PFSK-1 (cell line): ENCODE measurements around the gene EDDM13.

Experiments used
- FOXP2 ChIP-seq: optimal IDR thresholded peaks from 2 replicates; pipeline ENCODE3; 2011; ENCODE audit warnings: borderline replicate concordance, control low read depth, inconsistent platforms; ENCODE audit not compliant: insufficient read depth; ENCODE audit errors: extremely low read length, extremely low read depth
- POLR2AphosphoS5 ChIP-seq: IDR thresholded peaks from 2 replicates; pipeline ENCODE4 v1.6.1; 2012; ENCODE audit warnings: low read depth, mild to moderate bottlenecking, control low read depth, low read length, moderate library complexity
- REST ChIP-seq, 2 experiments: IDR thresholded peaks; 2 replicates each; pipeline versions ENCODE4 v1.6.1 to v1.8.0; 2011 to 2012; ENCODE audit warnings: low read depth in 2 of 2, low read length in 2 of 2, control low read depth in 1 of 2, inconsistent platforms in 1 of 2, mild to moderate bottlenecking in 1 of 2, moderate library complexity in 1 of 2; ENCODE audit not compliant: insufficient read depth in 1 of 2
- SIN3A ChIP-seq: IDR thresholded peaks from 2 replicates; pipeline ENCODE4 v1.6.1; 2012; ENCODE audit warnings: mild to moderate bottlenecking, low read length, moderate library complexity, borderline replicate concordance; ENCODE audit not compliant: insufficient read depth
- TAF1 ChIP-seq: IDR thresholded peaks from 2 replicates; pipeline ENCODE4 v1.6.1; 2012; ENCODE audit warnings: low read length, control low read depth, borderline replicate concordance; ENCODE audit not compliant: insufficient read depth

Gene EDDM13

GRCh38 chr19:56266051-56266450 is 6.5 kb upstream of the EDDM13 start:
- TF ChIP-seq REST (IDR thresholded peaks at IDR 0.05; ENCODE audit: insufficient read depth in 1 of 2, low read depth in 2 of 2, low read length in 2 of 2) (no peak), POLR2AphosphoS5 (no peak), TAF1 (no peak), FOXP2 (no peak), SIN3A (no peak)

DNA sequence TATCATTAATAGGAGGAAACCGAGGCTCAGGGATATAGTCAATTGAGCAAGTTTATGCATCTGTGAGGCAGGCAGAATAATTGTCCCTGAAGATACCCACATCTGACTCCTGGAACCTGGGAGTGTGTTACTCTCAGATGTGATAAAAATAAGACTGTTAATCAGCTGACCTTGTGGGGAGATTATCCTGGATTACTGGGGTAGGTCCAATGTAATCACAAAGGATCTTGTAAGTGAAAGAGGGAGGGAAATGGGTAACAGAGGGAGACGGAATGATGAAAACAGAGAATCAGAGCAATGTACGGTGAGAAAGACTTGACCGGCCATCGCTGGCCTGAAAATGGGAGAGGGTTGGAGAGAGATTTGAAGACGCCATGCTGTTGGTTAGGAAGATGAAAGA is 3.2 kb upstream of the EDDM13 start:
- TF ChIP-seq REST (IDR thresholded peaks at IDR 0.05; ENCODE audit: insufficient read depth in 1 of 2, low read depth in 2 of 2, low read length in 2 of 2): no peak
- TF ChIP-seq TAF1: no peak
- no peak for TF ChIP-seq SIN3A
- no peak for TF ChIP-seq POLR2AphosphoS5
- TF ChIP-seq FOXP2: no peak

DNA sequence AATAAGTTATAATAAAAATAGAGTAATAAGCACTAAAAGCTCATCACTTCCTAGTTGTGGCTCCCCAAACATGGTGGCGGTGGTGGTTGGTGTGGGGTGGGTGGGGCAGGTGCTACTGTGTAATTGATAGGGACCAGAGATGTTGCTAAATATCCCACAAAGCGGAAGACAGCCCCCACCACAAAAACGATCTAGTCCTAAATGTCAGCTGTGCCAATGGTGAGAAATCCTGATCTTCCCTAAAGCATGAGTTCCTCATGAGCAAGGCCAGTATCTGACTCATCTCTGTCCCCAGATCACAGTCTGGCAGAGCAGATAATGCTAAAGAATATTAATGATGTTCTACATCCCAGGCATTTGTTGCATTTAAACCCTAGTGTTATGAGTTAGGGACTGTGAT is 1.9 kb upstream of the EDDM13 start:
- no peak for TF ChIP-seq REST (IDR thresholded peaks at IDR 0.05; ENCODE audit: insufficient read depth in 1 of 2, low read depth in 2 of 2, low read length in 2 of 2)
- no peak for TF ChIP-seq TAF1
- TF ChIP-seq SIN3A: no peak
- TF ChIP-seq FOXP2: no peak
- TF ChIP-seq POLR2AphosphoS5: no peak

DNA sequence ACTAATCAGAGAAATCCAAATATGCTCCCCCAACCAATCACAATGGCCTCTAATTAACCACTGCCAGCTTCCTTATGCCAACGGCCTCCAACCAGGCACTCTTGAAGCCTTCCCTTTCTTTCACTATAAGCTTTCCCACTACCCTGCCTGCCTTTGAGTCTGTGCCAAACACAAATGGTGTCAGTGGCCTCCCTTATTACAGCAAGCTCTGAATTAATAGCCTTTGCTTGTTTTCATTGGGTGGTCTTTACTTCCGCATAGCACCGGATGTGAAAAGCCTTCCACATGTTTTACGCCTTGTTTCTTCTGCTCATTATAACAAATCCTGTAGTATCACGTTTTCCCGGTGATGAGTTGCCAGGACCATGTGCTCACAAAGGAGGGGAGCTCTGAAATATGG is 1.4 kb upstream of the EDDM13 start:
- TF ChIP-seq SIN3A (no peak), FOXP2 (no peak), REST (IDR thresholded peaks at IDR 0.05; ENCODE audit: insufficient read depth in 1 of 2, low read depth in 2 of 2, low read length in 2 of 2) (no peak), POLR2AphosphoS5 (no peak), TAF1 (no peak)

- TF ChIP-seq POLR2AphosphoS5 (no peak), SIN3A (0 out of 2 replicates have a peak, but pooled peaks have one; percentile 57), FOXP2 (no peak)
These were observed 1.1 kb downstream of the EDDM13 start for GRCh38 chr19:56273563-56274117.
